Measurements from ENCODE around the gene HECW1.

Gene HECW1

GRCh38 chr7:43496596-43496995, 384.1 kb downstream of the HECW1 start:
- H3K4me3 ChIP-seq (ENCODE audit: low read depth, low read length), result no peak overlapping the region
- H3K9ac ChIP-seq (ENCODE audit: low read length), result no peak overlapping the region
- no peak overlapping the region for H3K27ac ChIP-seq (ENCODE audit: low read depth, low read length)
- H3K27me3 ChIP-seq (ENCODE audit: control insufficient read depth, insufficient read depth, low read length), result no peaks in the 10 kb centered on the region
- H3K9me3 ChIP-seq (ENCODE audit: control insufficient read depth, insufficient read depth, low read depth, low read length), result no peaks in the 10 kb centered on the region
- no peaks in the 10 kb centered on the region for H3K36me3 ChIP-seq (ENCODE audit: control insufficient read depth, insufficient read depth, low read length)
- no peaks in the 10 kb centered on the region for H3K4me1 ChIP-seq (ENCODE audit: control insufficient read depth, insufficient read depth, low read length)

GRCh38 chr7:43501870-43502269, 389.4 kb downstream of the HECW1 start:
- H3K27ac ChIP-seq (ENCODE audit: low read depth, low read length), result no peak overlapping the region
- no peak overlapping the region for H3K9ac ChIP-seq (ENCODE audit: low read length)
- H3K36me3 ChIP-seq (ENCODE audit: control insufficient read depth, insufficient read depth, low read length), result no peaks in the 10 kb centered on the region
- no peaks in the 10 kb centered on the region for H3K9me3 ChIP-seq (ENCODE audit: control insufficient read depth, insufficient read depth, low read depth, low read length)
- no peaks in the 10 kb centered on the region for H3K27me3 ChIP-seq (ENCODE audit: control insufficient read depth, insufficient read depth, low read length)
- no peak overlapping the region for H3K4me3 ChIP-seq (ENCODE audit: low read depth, low read length)
- no peaks in the 10 kb centered on the region for H3K4me1 ChIP-seq (ENCODE audit: control insufficient read depth, insufficient read depth, low read length)

DNA sequence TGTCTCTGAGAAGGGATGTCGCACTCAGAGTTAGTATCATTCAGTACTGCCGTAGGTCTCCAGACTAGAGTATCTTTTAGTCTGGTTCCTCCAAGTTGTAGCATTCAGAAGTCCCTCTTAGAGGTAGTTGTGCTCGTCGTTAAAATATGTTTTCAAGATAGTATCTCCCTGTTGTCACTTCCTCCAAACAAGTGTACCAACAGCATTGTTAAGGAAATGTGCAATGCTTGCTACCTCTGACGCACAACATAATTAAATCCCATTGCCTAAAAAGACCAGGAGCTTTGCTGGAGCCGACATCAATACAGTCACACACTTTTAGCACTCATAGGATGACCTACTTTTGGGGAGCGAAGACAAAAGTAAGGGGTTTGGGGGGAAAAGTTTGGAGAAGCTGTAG, 390.5 kb downstream of the HECW1 start:
- H3K27me3 ChIP-seq (ENCODE audit: control insufficient read depth, insufficient read depth, low read length), result no peaks in the 10 kb centered on the region
- H3K4me1 ChIP-seq (ENCODE audit: control insufficient read depth, insufficient read depth, low read length), result no peaks in the 10 kb centered on the region
- H3K36me3 ChIP-seq (ENCODE audit: control insufficient read depth, insufficient read depth, low read length), result no peaks in the 10 kb centered on the region
- no peaks in the 10 kb centered on the region for H3K9me3 ChIP-seq (ENCODE audit: control insufficient read depth, insufficient read depth, low read depth, low read length)
- H3K9ac ChIP-seq (ENCODE audit: low read length), result no peak overlapping the region
- H3K27ac ChIP-seq (ENCODE audit: low read depth, low read length), result no peak overlapping the region
- no peak overlapping the region for H3K4me3 ChIP-seq (ENCODE audit: low read depth, low read length)

- no peak overlapping the region for H3K27ac ChIP-seq (ENCODE audit: low read depth, low read length)
- no peaks in the 10 kb centered on the region for H3K4me1 ChIP-seq (ENCODE audit: control insufficient read depth, insufficient read depth, low read length)
- no peaks in the 10 kb centered on the region for H3K36me3 ChIP-seq (ENCODE audit: control insufficient read depth, insufficient read depth, low read length)
- H3K9ac ChIP-seq (ENCODE audit: low read length), result no peak overlapping the region
- no peaks in the 10 kb centered on the region for H3K27me3 ChIP-seq (ENCODE audit: control insufficient read depth, insufficient read depth, low read length)
- no peak overlapping the region for H3K4me3 ChIP-seq (ENCODE audit: low read depth, low read length)
- no peaks in the 10 kb centered on the region for H3K9me3 ChIP-seq (ENCODE audit: control insufficient read depth, insufficient read depth, low read depth, low read length)
These were observed 393.0 kb downstream of the HECW1 start for GRCh38 chr7:43505412-43505811.

DNA sequence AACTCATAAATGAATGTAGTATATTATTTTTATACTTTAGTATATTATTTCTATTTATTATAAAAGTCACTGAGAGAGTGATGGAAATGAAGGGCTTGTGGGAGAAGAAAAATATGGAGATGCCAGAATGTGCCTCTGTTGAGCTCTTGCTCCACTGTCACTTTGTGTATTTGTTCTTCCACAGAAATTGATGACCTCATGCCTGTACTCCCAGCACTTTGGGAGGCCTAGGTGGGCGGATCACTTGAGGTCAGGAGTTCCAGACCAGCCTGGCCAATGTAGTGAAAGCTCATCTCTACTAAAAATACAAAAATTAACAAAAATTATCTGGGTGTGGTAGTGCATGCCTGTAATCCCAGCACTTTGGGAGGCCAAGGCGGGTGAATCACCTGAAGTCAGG, 394.0 kb downstream of the HECW1 start:
- H3K36me3 ChIP-seq (ENCODE audit: control insufficient read depth, insufficient read depth, low read length), result no peaks in the 10 kb centered on the region
- H3K27ac ChIP-seq (ENCODE audit: low read depth, low read length), result no peak overlapping the region
- H3K9me3 ChIP-seq (ENCODE audit: control insufficient read depth, insufficient read depth, low read depth, low read length), result no peaks in the 10 kb centered on the region
- H3K27me3 ChIP-seq (ENCODE audit: control insufficient read depth, insufficient read depth, low read length), result no peaks in the 10 kb centered on the region
- no peak overlapping the region for H3K9ac ChIP-seq (ENCODE audit: low read length)
- no peaks in the 10 kb centered on the region for H3K4me1 ChIP-seq (ENCODE audit: control insufficient read depth, insufficient read depth, low read length)
- H3K4me3 ChIP-seq (ENCODE audit: low read depth, low read length), result no peak overlapping the region

DNA sequence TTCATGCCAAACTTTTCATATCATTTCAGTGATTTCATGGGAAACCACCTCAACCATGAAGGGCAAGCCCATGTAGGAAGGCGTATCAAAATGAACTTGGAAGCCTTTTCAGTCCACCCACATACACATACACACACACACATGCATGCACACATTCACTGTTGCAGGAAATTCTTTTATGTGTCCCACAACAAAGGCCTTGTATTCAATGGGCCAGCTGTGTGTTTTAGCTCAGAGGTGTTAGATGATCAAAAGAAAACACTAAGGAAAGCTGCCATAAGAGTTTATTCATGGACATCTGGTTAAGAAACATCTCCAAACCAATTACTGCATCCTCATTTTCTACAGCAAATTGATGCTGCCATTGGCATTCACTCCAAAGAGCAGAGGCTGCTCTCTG, 396.0 kb downstream of the HECW1 start:
- H3K9ac ChIP-seq (ENCODE audit: low read length), result no peak overlapping the region
- H3K4me3 ChIP-seq (ENCODE audit: low read depth, low read length), result no peak overlapping the region
- no peaks in the 10 kb centered on the region for H3K27me3 ChIP-seq (ENCODE audit: control insufficient read depth, insufficient read depth, low read length)
- no peaks in the 10 kb centered on the region for H3K36me3 ChIP-seq (ENCODE audit: control insufficient read depth, insufficient read depth, low read length)
- no peaks in the 10 kb centered on the region for H3K4me1 ChIP-seq (ENCODE audit: control insufficient read depth, insufficient read depth, low read length)
- no peaks in the 10 kb centered on the region for H3K9me3 ChIP-seq (ENCODE audit: control insufficient read depth, insufficient read depth, low read depth, low read length)
- H3K27ac ChIP-seq (ENCODE audit: low read depth, low read length), result no peak overlapping the region

- H3K9me3 ChIP-seq (ENCODE audit: control insufficient read depth, insufficient read depth, low read depth, low read length), result no peaks in the 10 kb centered on the region
- H3K27ac ChIP-seq (ENCODE audit: low read depth, low read length), result no peak overlapping the region
- no peaks in the 10 kb centered on the region for H3K36me3 ChIP-seq (ENCODE audit: control insufficient read depth, insufficient read depth, low read length)
- H3K4me1 ChIP-seq (ENCODE audit: control insufficient read depth, insufficient read depth, low read length), result no peaks in the 10 kb centered on the region
- H3K4me3 ChIP-seq (ENCODE audit: low read depth, low read length), result no peak overlapping the region
- H3K27me3 ChIP-seq (ENCODE audit: control insufficient read depth, insufficient read depth, low read length), result no peaks in the 10 kb centered on the region
- no peak overlapping the region for H3K9ac ChIP-seq (ENCODE audit: low read length)
These were observed 397.5 kb downstream of the HECW1 start for GRCh38 chr7:43509906-43510305.

GRCh38 chr7:43511029-43511428, 398.6 kb downstream of the HECW1 start:
- H3K9ac ChIP-seq (ENCODE audit: low read length), result no peak overlapping the region
- no peak overlapping the region for H3K4me3 ChIP-seq (ENCODE audit: low read depth, low read length)
- no peak overlapping the region for H3K27ac ChIP-seq (ENCODE audit: low read depth, low read length)
- H3K27me3 ChIP-seq (ENCODE audit: control insufficient read depth, insufficient read depth, low read length), result no peaks in the 10 kb centered on the region
- H3K9me3 ChIP-seq (ENCODE audit: control insufficient read depth, insufficient read depth, low read depth, low read length), result no peaks in the 10 kb centered on the region
- H3K36me3 ChIP-seq (ENCODE audit: control insufficient read depth, insufficient read depth, low read length), result no peaks in the 10 kb centered on the region
- H3K4me1 ChIP-seq (ENCODE audit: control insufficient read depth, insufficient read depth, low read length), result no peaks in the 10 kb centered on the region

- H3K27me3 ChIP-seq (ENCODE audit: control insufficient read depth, insufficient read depth, low read length), result no peaks in the 10 kb centered on the region
- H3K4me3 ChIP-seq (ENCODE audit: low read depth, low read length), result no peak overlapping the region
- H3K4me1 ChIP-seq (ENCODE audit: control insufficient read depth, insufficient read depth, low read length), result no peaks in the 10 kb centered on the region
- no peaks in the 10 kb centered on the region for H3K36me3 ChIP-seq (ENCODE audit: control insufficient read depth, insufficient read depth, low read length)
- no peak overlapping the region for H3K9ac ChIP-seq (ENCODE audit: low read length)
- no peak overlapping the region for H3K27ac ChIP-seq (ENCODE audit: low read depth, low read length)
- H3K9me3 ChIP-seq (ENCODE audit: control insufficient read depth, insufficient read depth, low read depth, low read length), result no peaks in the 10 kb centered on the region
These were observed 399.5 kb downstream of the HECW1 start for GRCh38 chr7:43511769-43512515.

DNA sequence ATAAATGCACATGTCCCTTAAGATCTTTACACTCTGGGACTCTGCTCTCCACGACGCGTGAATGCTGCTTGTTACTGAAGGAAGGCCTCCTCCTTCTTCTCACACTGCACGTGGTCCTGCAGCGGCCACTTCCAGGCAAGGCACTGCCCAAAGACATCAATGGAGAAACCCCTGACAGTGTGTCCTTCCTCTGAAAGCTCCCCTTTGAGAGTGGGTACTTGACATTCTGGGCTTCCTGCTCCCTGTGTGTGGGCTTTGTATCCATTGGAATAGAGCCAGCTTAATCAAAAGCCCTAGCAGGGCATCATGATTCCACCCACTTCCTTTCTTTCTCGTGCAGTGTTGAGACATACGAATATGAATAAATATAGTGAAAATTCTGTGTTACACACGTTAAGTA, 400.8 kb downstream of the HECW1 start:
- Histone ChIP-seq H3K9ac (ENCODE audit: low read length) (no peak overlapping the region), H3K4me3 (ENCODE audit: low read depth, low read length) (no peak overlapping the region), H3K9me3 (ENCODE audit: control insufficient read depth, insufficient read depth, low read depth, low read length) (no peaks in the 10 kb centered on the region), H3K27me3 (ENCODE audit: control insufficient read depth, insufficient read depth, low read length) (no peaks in the 10 kb centered on the region), H3K4me1 (ENCODE audit: control insufficient read depth, insufficient read depth, low read length) (no peaks in the 10 kb centered on the region), H3K27ac (ENCODE audit: low read depth, low read length) (no peak overlapping the region), H3K36me3 (ENCODE audit: control insufficient read depth, insufficient read depth, low read length) (no peaks in the 10 kb centered on the region)

GRCh38 chr7:43516581-43517342, 404.3 kb downstream of the HECW1 start:
- H3K9me3 ChIP-seq (ENCODE audit: control insufficient read depth, insufficient read depth, low read depth, low read length), result no peaks in the 10 kb centered on the region
- H3K36me3 ChIP-seq (ENCODE audit: control insufficient read depth, insufficient read depth, low read length), result no peaks in the 10 kb centered on the region
- H3K9ac ChIP-seq (ENCODE audit: low read length), result no peak overlapping the region
- H3K27me3 ChIP-seq (ENCODE audit: control insufficient read depth, insufficient read depth, low read length), result no peaks in the 10 kb centered on the region
- no peak overlapping the region for H3K4me3 ChIP-seq (ENCODE audit: low read depth, low read length)
- no peaks in the 10 kb centered on the region for H3K4me1 ChIP-seq (ENCODE audit: control insufficient read depth, insufficient read depth, low read length)
- no peak overlapping the region for H3K27ac ChIP-seq (ENCODE audit: low read depth, low read length)

Measured in HUES6 (cell line).